Hepatocyte (in vitro differentiated cells): ENCODE data around the gene MASP1.

Experiments
- EZH2phosphoT487 ChIP-seq: fragments of 200-600 bp; sonication (generic); IDR thresholded peaks from one replicate; pipeline ENCODE4 v1.6.1; 2018; ENCODE audit warnings: antibody characterized with exemption, mild to moderate bottlenecking, low read depth, moderate library complexity; ENCODE audit not compliant: unreplicated experiment, severe bottlenecking
- TF ChIP-seq, protein P1 (sequence below): fragments of 200-600 bp; sonication (generic); IDR thresholded peaks from 2 replicates; pipeline ENCODE4 v1.5.1; 2016; ENCODE audit warnings: antibody characterized with exemption, mild to moderate bottlenecking; ENCODE audit not compliant: poor library complexity

DNA sequence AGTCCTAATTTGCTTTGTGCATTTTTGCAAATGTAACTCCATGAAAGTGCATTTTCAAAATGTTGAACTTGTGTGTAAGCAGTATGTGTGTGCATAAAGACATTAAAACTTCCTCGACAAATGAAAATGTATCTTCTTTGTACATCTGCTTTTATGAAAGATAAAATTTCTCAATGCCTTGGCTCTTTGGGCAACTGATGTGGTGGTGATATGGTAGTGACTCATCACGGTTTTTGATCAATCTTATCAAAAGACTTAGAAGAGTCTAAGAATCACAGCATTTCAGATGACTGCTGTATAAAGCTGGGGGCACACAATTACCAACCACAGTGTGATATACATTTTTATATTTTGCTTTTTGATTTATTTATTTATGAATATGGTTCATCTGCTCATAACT is 5.4 kb upstream of the MASP1 start:
- TF ChIP-seq, protein P1, sequence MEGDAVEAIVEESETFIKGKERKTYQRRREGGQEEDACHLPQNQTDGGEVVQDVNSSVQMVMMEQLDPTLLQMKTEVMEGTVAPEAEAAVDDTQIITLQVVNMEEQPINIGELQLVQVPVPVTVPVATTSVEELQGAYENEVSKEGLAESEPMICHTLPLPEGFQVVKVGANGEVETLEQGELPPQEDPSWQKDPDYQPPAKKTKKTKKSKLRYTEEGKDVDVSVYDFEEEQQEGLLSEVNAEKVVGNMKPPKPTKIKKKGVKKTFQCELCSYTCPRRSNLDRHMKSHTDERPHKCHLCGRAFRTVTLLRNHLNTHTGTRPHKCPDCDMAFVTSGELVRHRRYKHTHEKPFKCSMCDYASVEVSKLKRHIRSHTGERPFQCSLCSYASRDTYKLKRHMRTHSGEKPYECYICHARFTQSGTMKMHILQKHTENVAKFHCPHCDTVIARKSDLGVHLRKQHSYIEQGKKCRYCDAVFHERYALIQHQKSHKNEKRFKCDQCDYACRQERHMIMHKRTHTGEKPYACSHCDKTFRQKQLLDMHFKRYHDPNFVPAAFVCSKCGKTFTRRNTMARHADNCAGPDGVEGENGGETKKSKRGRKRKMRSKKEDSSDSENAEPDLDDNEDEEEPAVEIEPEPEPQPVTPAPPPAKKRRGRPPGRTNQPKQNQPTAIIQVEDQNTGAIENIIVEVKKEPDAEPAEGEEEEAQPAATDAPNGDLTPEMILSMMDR, result no peak
- no peak for TF ChIP-seq EZH2phosphoT487
